ENCODE measurements around the gene DMAP1. TPM values are rescaled to one million over a fixed set of nuclear protein-coding genes. Genes with fewer than 3 reads are reported as not detected.

DMAP1 gene
- total RNA-seq, 6 experiments from 2014 or later: 16.2 to 27.8 (median 23.3) TPM

DNA sequence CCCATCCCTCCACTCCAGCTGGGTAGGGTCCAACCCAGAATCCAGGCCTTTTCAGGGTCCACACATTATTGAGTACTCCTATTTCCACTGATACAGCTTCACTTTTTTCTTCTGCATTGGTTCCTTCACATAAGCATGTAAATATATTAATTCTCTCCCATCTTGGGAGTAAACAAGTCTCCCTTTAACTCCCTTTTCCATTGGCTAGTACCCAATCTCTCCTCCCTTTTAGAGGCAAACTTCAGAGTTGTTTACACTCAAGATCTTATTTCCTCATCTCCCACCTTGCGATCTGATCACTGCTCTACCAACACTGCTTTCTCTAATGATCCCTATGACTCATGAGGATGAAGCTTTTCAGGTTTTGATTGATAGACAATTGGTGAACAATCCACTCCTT lies 20.3 kb downstream of the DMAP1 start:
- TF ChIP-seq POLR2A (IDR thresholded peaks at IDR 0.05): no peak
- TF ChIP-seq, protein P1, sequence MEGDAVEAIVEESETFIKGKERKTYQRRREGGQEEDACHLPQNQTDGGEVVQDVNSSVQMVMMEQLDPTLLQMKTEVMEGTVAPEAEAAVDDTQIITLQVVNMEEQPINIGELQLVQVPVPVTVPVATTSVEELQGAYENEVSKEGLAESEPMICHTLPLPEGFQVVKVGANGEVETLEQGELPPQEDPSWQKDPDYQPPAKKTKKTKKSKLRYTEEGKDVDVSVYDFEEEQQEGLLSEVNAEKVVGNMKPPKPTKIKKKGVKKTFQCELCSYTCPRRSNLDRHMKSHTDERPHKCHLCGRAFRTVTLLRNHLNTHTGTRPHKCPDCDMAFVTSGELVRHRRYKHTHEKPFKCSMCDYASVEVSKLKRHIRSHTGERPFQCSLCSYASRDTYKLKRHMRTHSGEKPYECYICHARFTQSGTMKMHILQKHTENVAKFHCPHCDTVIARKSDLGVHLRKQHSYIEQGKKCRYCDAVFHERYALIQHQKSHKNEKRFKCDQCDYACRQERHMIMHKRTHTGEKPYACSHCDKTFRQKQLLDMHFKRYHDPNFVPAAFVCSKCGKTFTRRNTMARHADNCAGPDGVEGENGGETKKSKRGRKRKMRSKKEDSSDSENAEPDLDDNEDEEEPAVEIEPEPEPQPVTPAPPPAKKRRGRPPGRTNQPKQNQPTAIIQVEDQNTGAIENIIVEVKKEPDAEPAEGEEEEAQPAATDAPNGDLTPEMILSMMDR (IDR thresholded peaks at IDR 0.05): no peak
- Histone ChIP-seq H3K4me3 (no peak overlapping the region), H3K9me3 (no peaks in the 10 kb centered on the region), H3K27ac (no peak overlapping the region), H3K36me3 (no peaks in the 10 kb centered on the region), H3K27me3 (no peaks in the 10 kb centered on the region), H3K4me1 (no peaks in the 10 kb centered on the region)
- ATAC-seq (no peak), DNase-seq (no peak)
- WGBS (ENCODE audit: insufficient coverage, low coverage, low lambda C conversion rate, missing lambda C conversion rate): 100% methylated on average over 1 of the region's 1 CpG
- intact Hi-C loops (cut with DNase I): no loop called here

DNA sequence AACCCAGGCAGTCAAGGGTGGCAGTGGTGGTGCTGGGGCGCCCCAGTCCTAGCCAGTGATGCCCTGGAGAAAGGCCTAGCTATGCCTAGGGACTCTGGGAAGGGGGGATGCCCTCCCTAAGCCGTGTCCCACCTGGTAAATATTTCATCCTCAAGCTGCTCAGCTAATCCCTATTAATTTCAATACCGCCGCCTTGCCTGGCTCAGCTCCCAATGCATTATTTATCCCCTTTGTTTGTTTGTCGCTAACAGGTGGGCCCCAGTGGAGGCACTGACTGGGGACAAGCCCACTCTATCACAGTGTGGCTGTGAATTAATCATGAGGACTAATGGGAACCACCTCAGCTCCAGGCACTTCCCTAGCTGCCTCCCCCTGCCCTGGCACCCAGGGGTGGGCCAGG lies 22.5 kb downstream of the DMAP1 start:
- no peaks in the 10 kb centered on the region for H3K4me1 ChIP-seq
- ATAC-seq: no peak
- H3K9me3 ChIP-seq: no peaks in the 10 kb centered on the region
- no peak for DNase-seq
- H3K27ac ChIP-seq: no peak overlapping the region
- H3K27me3 ChIP-seq: no peaks in the 10 kb centered on the region
- 100% methylated on average over 4 of the region's 5 CpGs for WGBS (ENCODE audit: insufficient coverage, low coverage, low lambda C conversion rate, missing lambda C conversion rate)
- no peaks in the 10 kb centered on the region for H3K36me3 ChIP-seq
- no peak overlapping the region for H3K4me3 ChIP-seq
- intact Hi-C loops (cut with DNase I): no loop called here
- TF ChIP-seq, protein P1 (IDR thresholded peaks at IDR 0.05): no peak
- TF ChIP-seq POLR2A (IDR thresholded peaks at IDR 0.05): no peak

DNA sequence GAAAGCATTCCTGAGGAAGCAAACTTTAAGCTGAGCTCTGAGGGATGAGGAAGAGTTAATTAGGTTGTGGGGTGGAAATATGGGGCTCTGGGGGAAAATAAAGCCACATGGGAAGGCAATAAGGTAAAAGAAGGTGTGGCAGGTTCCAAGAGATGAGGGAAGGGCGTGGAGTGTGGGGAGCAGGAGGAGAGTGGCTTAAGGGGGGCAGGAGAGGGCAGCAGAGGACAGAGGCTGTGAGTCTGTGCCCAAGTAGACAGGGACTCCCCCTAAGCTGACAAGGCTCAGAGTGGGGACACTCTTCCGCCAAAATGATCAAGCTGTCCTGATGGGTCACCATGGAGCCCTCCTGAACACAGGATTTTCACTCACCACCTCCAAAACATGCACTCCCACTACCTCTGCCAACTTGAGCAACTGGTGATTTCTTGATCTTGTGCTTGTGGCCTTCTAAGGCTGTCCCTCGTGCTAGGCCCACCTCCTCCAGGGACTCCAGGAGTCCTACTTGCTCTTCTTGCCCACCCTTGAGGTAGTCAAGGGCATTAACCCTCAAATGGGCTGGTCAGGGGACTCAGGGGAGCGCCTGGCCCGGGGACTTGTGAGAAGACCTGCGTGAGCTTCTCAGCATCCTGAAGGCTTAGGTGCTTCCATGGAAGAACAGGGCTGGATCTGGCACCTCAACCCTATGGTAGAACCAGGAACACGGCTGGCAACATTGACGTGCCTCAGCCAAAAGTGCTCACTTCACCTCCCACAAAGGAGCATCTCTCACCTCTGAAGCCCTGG lies 23.4 kb downstream of the DMAP1 start:
- WGBS (ENCODE audit: insufficient coverage, low coverage, low lambda C conversion rate, missing lambda C conversion rate): no CpG with 5 or more reads among the region's 8 CpGs
- H3K27ac ChIP-seq: no peak overlapping the region
- no peak overlapping the region for H3K4me3 ChIP-seq
- H3K36me3 ChIP-seq: no peaks in the 10 kb centered on the region
- intact Hi-C loops (cut with DNase I): no loop called here
- no peaks in the 10 kb centered on the region for H3K9me3 ChIP-seq
- TF ChIP-seq POLR2A (IDR thresholded peaks at IDR 0.05): no peak
- TF ChIP-seq, protein P1 (IDR thresholded peaks at IDR 0.05): peak in 1 of 4 donors; percentile 7
- ATAC-seq (peak in 2 of 4 donors; percentile 24 to 27), DNase-seq (no peak)
- no peaks in the 10 kb centered on the region for H3K4me1 ChIP-seq
- no peaks in the 10 kb centered on the region for H3K27me3 ChIP-seq

DNA sequence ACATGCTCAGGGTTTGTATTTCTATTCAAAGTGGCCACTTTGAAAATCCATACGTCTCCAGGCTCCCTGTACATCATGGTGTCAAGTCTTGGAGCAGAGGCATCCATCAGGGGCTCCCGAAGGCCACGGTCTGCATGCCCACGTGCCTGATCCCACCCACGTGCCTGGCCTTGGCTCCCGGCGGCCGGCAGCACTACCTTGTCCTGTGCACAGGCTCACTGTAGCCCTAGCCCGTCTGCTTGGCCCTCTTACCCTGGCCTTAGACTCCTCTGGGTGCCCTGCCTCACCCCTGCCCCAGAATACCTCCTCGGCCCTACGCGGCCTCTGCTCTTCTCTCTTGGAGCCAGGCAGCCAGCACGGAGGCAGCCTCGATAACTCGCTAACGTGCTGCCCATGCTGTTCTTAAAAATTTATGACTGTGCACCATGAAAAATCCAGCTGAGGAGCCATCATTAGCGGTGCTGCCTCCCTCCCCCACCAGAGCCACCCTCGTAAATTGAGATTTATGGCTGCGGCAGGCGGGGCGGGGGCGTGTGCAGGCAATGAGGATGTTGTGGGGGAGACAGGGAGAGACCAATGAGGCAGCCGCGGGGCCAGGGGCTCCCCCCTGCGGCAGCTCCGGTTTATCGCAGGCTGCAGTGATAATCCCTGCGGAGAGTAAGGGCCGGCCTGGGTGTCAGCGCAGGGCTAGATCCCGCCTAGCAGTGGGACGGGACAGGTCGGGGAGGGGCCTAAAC lies 24.6 kb downstream of the DMAP1 start:
- Histone ChIP-seq H3K4me3 (no peak overlapping the region), H3K27ac (no peak overlapping the region), H3K9me3 (no peaks in the 10 kb centered on the region), H3K27me3 (no peaks in the 10 kb centered on the region), H3K4me1 (no peaks in the 10 kb centered on the region), H3K36me3 (no peaks in the 10 kb centered on the region)
- intact Hi-C loops (cut with DNase I): no loop called here
- WGBS (ENCODE audit: insufficient coverage, low coverage, low lambda C conversion rate, missing lambda C conversion rate): 76% methylated on average over 6 of the region's 33 CpGs
- TF ChIP-seq POLR2A (IDR thresholded peaks at IDR 0.05): no peak
- TF ChIP-seq, protein P1 (IDR thresholded peaks at IDR 0.05): peak in 3 of 4 donors; percentile 15 to 36 (median 19)
- DNase-seq (no peak), ATAC-seq (peak; percentile 37 to 61 (median 55))

All from right lobe of liver (tissue), 6 donors.